NCI-H1436 (cell line): ENCODE data around the gene TMEM47.

Source experiments
- DNase-seq: peaks from one replicate; lab custom pipeline; 2025; lab: John Stamatoyannopoulos, UW

Gene TMEM47

DNA sequence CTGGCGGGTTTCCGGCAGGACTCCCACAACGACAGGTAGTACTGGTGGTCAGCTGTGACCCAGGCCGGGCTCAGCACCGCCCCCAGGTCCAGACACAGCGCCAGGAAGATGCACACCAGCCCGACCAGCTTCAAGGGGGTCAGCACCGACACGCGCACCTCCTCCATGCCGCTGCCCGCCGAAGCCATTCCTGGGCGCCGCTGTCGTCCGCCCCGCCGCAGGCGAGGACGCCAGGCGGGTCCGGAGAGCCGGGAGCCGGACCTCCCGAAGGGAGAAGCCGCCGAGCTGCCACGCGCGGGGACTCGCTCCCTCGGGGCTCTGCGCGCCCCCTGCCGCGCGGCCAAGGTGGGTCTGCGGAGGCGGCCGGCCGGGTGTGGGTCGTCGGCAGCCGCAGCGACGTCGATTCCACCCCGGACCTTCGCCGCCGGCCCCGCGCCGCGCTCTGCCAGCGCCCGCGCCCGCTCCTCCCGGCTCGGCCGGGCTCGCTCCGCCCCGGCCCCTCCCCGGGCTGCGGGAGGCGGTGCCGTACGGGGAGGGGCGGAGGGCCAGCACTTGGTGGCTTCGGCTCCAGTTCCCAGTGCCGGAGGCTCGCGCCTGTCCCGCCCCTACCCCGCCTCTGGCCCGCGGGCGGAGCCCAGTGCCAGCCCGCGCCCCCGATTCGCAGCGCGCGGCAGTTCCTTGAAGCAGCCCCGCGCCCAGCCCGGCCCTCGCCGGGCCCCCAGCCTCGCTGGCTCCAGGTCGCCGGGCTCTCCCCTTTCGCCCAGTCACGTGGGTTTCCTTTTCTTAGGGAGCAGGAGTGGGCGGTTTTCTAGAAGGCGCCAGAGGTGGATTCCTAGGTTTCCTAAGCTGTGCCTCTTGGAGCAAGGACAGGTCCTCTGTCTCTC is at the start of gene TMEM47:
TSS of gene TMEM47 (minus strand) at position 444 of the 884 bp plus-strand sequence. CDS start at position 188, 256 bp downstream.
- no peak for DNase-seq

DNA sequence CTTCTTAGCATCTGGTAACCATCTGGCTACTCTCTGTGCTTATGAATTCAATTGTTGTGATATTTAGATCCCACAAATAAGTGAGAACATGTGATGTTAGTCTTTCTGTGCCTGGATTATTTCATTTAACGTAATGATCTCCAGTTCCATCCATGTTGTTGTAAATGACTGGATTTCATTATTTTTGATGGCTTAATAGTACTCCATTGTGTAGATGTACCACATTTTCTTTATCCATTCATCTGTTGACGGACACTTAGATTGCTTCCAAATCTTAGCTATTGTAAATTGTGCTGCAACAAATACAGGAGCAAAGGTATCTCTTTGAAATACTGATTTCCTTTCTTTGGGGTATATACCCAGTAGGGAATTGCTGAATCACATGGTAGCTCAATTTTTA is 30.0 kb upstream of the TMEM47 start:
- no peak for DNase-seq

DNA sequence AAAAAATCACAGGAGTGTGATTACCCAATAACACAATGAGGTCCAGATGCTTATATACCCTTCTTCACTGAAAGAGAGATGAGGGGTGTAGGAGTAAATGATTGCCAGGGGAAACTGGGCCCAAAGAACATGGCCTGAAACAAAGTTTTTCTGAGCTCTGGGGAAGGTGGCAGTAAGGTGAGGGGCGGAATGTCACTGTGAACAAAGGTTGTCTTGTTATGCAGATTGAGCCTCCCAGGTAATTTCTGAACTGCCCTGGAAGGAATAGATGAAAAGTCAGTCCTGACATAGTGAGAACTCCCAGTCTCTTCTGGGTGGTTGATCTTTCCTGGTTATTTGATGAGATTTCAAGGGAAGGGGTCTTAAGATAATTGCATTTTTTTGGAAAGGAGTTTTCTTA is 2.5 kb upstream of the TMEM47 start:
- DNase-seq = no peak

DNA sequence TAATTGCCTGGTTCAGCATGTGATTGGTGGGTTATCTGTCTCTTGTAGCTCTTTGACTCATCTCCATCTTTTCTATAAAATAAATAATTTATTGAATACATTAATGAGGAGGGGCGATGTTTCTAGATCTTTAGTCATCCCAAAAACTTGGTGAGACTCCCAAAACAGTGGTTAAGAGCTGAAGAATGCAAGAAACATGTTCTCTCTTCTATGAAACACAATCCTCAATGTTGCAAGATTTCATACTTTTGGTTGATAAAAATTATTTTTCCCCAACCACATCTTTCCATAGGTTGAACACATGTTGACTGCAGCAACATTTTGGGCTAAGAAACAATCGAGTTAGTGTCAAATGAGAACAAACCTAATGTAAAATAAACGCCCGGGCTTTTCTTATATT is 1.2 kb upstream of the TMEM47 start:
- DNase-seq = no peak

DNA sequence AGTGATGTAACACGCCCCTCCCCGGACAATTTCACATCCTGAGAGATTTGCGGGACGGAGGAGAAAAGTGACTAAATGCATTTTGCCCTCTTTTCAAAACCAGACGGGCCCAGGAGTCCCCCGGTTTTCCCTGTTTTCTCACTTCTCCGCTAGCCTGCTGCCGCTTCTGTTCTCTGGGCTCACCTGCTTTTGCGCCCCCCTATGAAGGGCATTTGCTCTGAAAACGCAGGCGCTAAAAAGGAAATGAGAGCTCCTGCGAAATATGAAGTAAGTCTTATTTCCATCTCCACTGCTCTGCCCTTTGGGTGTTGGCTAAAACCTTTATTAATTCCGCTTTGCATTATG is 613 bp upstream of the TMEM47 start:
- DNase-seq = no peak

DNA sequence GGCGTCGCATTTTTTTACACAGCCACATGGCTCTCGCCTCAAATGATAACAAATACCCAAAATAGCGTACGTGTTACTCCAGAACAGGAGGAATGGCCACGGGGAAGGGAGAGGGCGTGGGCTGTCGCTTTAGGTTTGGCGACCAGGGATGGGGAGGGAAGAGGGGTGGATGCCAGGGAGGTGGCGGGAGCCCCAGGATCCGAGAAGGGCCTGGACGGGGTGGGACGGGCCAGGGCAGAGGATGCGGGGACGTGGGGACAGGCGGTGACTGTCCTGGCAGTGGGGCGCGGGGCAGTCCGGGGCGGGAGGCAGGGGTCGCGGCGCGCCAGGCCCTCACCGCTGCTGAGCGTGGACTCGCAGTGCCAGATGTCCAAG is 631 bp downstream of the TMEM47 start:
- no peak for DNase-seq

DNA sequence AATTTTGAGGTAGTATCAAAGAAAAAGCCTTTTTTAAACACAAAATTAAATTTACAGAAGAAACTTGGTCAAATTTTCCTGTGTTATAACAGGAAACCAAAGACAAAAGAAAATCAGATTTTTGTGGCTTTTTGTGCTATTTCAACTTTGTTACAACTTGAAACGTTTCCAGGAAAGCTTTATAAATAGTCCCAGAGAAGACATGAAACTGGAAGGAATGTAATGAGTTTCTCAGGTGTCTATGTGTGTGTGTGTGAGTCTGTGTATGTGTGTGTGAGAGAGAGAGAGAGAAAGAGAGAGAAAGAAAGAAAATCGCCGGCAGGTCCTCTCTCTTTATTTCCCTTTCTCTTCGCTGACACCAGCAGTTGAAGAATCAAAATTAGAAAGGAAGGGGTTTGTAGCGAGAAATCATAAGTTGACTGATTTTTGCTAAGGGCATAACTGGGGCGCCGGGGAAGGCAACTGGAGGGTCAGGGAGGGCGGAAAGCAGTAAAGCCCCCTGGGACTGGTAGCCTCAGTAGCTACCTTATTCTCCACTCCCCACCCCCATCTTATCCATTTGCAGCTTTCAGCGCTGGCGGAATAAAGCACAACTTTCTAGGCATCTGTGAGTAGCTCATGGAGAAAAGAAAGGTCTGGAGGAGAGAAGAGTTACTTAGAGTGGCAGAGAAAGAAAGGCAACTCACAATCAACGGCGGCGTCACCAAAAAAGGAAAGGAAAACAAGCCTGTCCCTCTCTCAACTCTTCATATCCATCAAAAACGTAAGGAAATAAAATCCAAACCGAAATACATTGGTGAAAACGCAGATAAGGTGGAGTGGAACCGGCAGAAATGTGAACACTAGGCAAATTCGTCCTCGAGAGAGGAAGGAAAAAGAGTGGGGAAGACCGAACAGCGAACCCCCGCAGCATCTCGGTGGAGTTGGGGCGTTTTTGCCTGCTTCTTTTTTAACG is 1.3 kb downstream of the TMEM47 start:
- no peak for DNase-seq

DNA sequence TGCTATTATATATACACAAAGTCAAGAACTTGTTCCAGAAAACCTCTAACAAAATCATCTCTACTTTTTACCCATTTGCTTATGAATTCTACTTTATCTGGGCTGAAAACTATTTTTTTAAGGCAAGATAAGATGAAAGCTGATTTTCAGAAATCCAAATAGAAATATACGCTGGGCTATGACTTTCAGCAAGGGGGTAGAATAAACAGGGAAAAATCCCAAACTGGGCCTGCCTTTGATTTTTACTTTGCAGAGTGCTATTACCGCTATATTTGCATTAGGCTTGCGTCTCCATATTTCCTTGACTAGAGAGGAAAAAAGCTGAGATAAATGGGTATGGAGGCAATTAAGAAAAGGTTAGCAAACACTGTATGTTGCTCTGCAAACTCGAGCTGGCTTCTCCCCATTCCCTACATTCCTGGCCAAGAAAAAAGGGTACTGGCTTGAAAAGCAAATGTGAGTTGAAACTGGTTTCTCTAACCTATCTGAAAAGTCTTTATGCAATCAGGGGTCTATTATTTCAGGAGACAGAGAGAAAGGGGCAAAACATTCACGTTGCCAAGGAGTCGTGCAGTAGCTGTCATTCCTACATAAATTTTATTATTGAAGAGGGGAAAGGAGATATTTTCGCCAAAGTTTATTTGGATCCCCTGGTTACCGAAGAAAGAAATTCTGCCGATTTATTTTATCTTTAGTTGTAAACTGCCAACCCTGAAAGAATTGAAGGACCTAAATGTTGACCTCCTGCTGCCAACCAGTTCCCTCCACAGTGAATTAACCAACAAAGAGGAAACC is 2.2 kb downstream of the TMEM47 start:
- DNase-seq = no peak

DNA sequence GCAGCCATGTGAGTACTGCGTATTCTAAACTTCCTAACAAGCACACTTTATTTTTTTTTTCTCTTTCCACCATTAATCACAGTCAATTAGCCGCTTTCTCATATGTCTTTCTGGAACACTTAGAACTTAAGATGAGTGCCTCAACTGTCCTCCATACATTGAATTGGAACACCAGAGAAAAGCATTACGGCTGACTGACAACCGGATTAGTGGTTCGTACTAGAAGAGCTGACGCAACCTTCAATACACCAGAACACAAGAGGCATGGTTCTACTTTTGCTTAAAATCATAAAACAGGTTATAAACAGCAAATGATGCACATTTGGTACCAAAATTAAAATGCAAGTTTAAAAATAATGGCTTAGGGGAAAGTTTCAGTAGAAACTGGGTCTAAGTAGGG is 3.3 kb downstream of the TMEM47 start:
- DNase-seq = no peak

DNA sequence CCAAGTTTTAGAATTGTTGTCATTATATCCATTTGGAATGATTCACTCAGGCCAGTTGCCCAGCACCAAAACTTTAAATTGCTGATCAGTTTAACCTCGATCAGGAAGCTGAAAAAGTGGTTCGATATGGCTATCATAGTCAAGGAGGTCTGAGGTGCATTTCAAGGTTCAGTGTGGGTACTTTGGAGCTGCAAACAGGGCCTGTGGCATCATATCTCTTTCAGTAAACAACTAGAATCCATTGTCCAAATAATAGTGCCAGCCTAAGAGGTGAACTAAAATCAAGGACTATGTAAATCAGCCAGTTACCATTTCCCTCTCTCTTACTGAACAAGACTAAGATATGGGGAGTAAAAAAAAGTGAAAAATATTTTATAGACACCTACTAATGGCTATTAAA is 14.2 kb downstream of the TMEM47 start:
- DNase-seq = no peak

DNA sequence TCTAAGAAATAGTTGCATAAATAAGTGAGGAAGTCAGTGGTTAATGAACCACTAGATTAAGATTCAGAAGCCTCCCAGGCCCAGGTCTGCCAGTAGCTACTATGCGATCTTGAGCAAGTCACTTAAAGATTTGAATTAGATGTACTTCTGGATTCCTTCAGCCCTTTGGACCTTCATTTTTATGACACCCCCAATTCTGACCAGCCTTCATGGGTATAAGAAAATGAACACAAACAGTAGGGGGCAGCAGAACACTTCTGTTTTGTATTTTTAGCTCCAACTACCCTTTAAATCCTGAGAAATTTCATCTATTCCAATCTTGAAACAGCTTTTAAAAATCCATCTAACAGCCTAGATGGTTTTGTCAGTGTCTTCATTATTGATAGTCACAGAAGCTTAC is 19.0 kb downstream of the TMEM47 start:
- DNase-seq = no peak

DNA sequence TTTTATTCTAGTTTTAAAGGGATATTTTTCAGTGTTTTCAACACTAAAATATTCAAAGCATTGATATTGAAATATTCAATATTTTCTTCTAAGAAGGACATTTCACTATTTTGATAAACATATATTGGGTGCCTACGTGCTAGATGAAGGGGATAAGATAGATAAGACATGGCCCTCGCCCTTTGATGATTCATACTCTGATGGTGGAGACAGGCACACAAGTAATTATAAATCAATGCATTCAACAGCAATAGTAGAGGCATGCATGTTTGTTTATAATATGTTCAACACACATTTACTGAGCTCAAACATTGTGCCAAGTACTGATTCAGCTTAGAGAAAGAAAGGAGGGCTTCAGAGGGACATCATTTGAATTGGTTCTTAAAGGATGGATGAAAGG is 22.7 kb downstream of the TMEM47 start:
- DNase-seq = no peak

DNA sequence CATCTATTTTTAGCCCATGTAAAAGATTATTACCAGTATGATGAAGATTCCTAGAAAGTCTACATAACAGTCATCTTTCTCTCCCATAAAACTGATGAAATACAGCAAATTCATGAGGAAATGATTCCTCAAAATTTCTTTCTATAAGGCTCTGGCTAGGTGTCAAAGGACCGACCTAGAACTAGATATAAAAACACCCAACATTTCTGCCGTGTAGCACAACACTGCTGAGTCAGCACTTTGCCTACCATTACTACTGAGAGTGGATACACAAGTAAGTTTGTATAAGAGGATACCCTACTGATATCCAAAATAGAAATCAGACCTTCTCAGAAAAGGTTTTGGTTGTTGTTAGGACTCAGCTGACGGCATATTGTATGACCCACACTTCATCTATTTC is 24.7 kb downstream of the TMEM47 start:
- no peak for DNase-seq

DNA sequence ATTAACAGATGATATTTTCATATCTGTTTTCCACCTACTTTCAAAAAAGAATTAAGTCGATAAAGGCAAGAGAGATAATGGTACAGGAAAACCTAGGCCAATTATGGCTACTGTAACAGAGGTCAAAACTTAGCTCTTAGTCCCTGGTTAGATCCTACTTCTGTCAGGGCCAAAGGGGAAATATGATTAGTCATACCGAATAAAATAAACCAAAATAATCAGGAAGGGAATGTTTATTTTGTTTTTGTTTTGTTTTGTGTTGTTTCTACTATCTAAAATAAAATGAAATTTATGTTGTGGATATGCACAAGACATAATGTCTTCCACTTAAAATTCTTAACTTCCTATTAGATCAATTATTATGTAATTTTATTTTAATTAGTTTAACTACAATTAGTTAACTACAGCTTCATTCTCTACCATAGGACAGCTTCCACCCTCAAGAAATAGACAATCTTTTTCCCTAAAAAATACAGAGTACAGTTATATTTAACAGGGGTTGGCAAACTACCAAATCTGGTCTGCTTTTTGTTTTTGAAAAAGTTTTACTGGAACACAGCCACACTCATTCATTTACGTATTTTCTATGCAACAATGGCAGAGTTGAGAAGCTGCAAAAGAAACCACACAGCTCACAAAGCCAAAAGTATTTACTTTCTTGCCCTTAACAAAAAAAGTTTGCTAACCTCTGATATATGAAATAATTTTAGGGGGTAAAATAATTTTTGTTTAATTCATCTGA is 25.4 kb downstream of the TMEM47 start:
- no peak for DNase-seq

DNA sequence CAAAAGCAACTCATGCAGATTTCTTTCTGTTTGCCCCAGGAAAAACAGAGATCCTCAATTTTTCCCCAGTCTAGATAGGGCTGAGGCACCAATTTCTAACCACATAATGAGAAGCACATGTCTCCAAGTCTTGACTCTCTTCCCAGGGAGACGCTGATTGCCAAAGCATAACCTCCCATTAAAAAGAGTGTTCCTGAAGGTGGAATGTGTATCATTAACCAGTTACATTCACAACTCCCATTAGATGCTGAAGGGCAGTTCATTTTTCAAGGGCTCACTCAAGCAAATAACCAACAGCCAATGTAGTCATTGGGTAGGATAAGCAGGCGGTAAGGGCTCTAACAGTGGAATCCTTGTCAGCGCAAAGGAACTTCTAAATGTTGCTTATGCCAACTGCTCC is 27.5 kb downstream of the TMEM47 start:
- DNase-seq = no peak

DNA sequence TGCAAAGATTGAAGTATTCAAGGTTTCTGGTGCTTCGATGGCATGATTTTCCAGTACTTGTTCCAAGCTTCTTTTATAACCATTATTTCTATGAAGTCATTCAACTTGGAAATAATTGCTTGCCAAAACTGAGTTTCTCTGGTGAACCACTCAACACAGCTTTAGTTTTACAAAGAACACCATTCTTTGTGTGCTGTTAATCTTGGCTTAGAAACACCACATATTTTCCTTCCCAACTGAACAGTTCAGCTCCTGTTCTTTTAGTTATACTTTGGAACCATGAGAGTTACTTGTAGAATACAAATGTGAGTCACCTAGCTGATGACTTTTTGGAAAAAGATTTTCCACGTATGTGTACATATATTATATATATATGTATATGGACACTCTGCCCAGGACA is 32.7 kb downstream of the TMEM47 start:
- DNase-seq = no peak

DNA sequence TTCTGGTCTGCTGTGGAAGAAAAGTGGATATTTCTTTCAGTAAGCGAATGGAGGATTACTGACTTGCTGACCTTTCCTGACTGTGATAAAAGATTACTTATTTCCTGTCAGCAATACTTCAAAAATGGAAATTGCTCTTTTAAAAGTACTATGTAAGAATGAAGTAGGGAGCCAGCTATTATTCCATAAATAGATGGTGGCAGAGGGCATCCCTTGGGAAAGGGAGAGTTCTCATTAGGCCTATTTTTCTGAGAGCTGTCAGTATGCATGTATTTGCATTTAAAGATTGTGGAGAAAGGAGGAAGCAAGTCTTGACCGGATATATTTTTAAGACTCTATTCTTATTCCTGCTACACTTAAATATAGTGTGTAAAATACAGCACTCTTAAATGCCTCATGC is 37.2 kb downstream of the TMEM47 start:
- DNase-seq = no peak

DNA sequence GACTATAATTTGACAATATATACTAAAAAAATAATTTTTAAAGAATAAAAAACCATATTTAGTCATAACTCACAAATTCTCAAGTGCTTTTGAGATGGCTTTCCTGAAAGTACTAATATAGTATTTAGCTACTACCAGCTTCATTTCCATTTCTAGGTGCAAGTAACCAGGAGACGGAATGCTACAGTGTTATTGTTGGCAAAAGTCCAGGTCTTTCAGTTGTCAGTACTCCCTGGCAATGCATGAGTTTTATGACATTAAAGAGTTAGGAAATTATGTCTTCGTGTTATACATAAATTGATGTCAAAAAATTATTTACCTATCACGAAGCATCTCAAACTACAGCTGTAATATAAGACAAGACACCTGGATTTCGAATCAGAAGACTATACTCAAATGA is 45.0 kb downstream of the TMEM47 start:
- DNase-seq = no peak

DNA sequence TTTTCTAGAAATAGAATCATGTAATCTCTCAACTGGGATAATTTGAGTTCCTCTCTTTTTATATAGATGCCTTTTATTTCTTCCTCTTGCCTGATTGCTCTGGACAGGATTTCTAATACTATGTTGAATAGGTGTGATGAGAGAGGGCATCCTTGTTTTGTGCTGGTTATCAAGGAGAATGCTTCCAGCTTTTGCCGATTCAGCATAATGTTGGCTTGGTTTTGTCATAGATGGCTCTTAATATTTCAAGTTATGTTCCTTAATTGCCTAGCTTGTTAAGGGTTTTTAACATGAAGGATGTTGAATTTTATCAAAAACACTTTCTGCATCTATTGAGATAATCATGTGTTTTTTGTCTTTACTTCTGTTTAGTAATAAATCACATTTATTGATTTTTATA is 58.7 kb downstream of the TMEM47 start:
- DNase-seq = no peak

DNA sequence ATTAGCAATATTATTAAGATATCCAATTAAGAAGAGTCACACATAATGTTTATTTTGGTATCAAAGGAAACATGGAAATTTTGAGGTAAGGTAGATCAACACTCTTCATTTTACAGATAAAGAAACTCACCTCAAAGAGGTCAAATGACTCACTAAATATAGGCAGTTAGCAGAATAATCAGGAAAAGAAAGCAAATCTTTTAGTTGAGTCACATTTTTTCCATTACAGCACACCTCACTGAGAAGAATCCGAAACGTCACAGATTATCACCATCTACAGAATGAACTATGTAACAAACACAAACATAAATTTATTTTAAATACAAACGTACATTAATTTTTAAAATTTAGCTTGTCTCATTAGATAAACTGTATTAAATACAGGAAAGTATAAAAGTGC is 70.1 kb downstream of the TMEM47 start:
- no peak for DNase-seq

DNA sequence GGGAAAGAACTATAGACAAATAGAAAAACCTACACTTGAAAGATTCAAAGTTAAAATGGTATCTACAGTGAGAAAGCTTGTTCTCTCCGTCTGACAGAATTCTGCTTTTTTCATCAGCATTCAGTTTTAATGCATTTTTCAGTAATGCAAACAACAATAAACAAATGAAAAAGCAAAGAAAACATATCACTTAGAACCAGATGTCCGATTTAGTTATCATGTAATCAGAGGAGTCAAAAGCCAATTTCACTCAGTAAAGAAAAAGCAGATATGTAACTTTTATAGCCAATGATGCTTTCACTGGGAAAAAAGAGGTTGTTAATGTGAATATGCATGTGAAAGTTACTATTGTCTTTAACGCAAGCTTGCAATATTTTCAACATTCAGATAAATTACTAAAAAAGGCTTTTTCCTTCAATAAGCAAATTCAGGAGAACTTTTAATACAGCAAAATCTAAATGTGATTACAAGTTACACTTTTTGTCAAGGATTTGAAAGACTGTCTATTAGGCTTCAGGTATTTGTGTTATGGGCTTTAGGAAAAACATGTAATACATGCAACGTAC is 70.7 kb downstream of the TMEM47 start:
- no peak for DNase-seq
